Transverse colon (tissue), 4 donors: Measurements from ENCODE around the gene DNAJC7.

Source experiments
- POLR2A ChIP-seq: fragments of 450-650 bp; IDR thresholded peaks from one replicate; pipeline ENCODE4 v1.6.1; 2016; ENCODE audit warnings: antibody characterized with exemption, mild to moderate bottlenecking, moderate library complexity
- POLR2AphosphoS5 ChIP-seq, 3 donors: sonication (generic); formaldehyde crosslinking; IDR thresholded peaks; one replicate each; pipeline ENCODE4 v1.6.1; 2016; ENCODE audit warnings: antibody characterized with exemption in 3 of 3
- TF ChIP-seq, protein P1 (sequence below), 5 experiments: fragments of 200-600 bp in 3 of 5; fragments of 450-650 bp in 2 of 5; sonication (generic) in 3 of 5; IDR thresholded peaks; 1 replicate in 2 of 5; 2 replicates in 3 of 5; pipeline ENCODE4 v1.5.1; 2016 to 2017; ENCODE audit warnings: antibody characterized with exemption in 5 of 5, inconsistent platforms in 3 of 5, mild to moderate bottlenecking in 2 of 5, moderate library complexity in 1 of 5

DNA sequence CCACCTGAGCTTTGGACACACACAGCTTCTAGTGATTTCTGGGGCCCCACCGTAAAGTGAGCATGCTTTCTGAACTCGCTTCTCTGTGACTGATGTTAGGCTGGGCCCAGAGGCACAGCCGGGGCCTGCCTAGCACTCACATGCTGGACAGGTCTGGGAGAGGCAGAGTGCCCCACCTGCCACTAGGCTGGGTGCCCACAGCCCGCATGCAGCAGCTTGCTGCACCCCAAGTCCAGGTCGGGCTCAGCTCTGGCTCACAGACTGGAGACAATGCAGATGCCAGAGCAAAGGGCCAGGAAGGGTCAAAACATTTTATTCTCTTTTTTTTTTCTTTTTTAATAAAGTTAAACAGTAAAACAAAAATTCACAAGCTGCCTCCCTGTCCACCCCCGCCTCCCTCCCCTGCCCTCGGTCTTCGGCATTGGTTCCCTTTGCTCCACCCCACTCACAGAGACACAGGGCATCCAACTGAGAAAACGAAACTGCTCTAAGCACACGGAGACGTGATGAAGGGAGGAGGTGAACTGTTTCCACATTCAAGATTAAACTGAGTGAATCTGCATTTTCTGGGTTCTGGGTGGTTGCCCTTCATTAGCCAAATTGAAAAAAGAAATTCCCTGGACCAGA, 41.0 kb downstream of the DNAJC7 start:
- TF ChIP-seq, protein P1, sequence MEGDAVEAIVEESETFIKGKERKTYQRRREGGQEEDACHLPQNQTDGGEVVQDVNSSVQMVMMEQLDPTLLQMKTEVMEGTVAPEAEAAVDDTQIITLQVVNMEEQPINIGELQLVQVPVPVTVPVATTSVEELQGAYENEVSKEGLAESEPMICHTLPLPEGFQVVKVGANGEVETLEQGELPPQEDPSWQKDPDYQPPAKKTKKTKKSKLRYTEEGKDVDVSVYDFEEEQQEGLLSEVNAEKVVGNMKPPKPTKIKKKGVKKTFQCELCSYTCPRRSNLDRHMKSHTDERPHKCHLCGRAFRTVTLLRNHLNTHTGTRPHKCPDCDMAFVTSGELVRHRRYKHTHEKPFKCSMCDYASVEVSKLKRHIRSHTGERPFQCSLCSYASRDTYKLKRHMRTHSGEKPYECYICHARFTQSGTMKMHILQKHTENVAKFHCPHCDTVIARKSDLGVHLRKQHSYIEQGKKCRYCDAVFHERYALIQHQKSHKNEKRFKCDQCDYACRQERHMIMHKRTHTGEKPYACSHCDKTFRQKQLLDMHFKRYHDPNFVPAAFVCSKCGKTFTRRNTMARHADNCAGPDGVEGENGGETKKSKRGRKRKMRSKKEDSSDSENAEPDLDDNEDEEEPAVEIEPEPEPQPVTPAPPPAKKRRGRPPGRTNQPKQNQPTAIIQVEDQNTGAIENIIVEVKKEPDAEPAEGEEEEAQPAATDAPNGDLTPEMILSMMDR (IDR thresholded peaks at IDR 0.05), result no peak
- TF ChIP-seq POLR2AphosphoS5 (IDR thresholded peaks at IDR 0.05) (no peak), POLR2A (no peak)
